Measurements from ENCODE around the gene TRERF1. TPM values are rescaled to one million over a fixed set of nuclear protein-coding genes. Genes with fewer than 3 reads are reported as not detected.

Gene TRERF1
- polyA plus RNA-seq, 1 experiment: 3.5 TPM

DNA sequence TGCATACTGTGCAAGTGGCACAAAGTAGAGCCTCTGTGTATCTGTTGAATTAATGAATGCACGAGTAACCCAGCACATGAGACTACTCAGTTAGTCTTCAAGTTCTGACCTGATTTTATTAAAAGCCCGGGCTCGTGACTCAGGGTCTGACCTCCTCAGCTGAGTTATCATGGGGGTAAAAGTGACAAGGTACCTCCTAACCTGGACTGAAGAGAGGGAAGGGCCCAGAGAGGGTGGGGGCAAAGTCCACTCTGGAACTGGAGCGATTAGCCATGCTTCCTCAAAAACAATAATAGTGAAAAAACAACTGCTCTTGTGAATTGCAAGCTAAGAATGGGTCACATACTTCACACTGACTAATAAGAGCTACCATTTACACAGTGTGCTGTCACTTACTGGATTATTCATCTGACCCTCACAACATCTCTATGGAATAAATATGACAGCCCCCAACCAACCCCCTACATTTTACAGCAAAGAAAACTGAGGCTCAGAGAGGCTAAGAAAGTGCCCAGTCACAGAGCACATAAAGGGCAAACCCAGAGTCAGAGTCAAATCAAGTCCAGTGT lies 26.7 kb downstream of the TRERF1 start:
- H3K36me3 ChIP-seq (ENCODE audit: control insufficient read depth, insufficient read depth, low read length): no peaks in the 10 kb centered on the region; the same call in 1 of the 2 replicates
- CTCF ChIA-PET: interaction anchor here (0.8 to 1.4 kb wide), 3 partner anchors 9 to 124 kb away, joined by 3 to 8 read pairs (median 3); no protein-coding TSS in a partner anchor
- DNase-seq (ENCODE audit: low read depth): no peak
- POLR2A ChIA-PET: no interaction called here
- no peak overlapping the region for H3K4me3 ChIP-seq (ENCODE audit: low read depth, low read length)
- H3K27me3 ChIP-seq (ENCODE audit: control insufficient read depth, insufficient read depth, low read length): no peaks in the 10 kb centered on the region
- TF ChIP-seq, protein P1, sequence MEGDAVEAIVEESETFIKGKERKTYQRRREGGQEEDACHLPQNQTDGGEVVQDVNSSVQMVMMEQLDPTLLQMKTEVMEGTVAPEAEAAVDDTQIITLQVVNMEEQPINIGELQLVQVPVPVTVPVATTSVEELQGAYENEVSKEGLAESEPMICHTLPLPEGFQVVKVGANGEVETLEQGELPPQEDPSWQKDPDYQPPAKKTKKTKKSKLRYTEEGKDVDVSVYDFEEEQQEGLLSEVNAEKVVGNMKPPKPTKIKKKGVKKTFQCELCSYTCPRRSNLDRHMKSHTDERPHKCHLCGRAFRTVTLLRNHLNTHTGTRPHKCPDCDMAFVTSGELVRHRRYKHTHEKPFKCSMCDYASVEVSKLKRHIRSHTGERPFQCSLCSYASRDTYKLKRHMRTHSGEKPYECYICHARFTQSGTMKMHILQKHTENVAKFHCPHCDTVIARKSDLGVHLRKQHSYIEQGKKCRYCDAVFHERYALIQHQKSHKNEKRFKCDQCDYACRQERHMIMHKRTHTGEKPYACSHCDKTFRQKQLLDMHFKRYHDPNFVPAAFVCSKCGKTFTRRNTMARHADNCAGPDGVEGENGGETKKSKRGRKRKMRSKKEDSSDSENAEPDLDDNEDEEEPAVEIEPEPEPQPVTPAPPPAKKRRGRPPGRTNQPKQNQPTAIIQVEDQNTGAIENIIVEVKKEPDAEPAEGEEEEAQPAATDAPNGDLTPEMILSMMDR (IDR thresholded peaks at IDR 0.05; ENCODE audit: insufficient read depth, low read depth, low read length): no peak

- Histone ChIP-seq H3K27me3 (ENCODE audit: control insufficient read depth, insufficient read depth, low read length) (no peaks in the 10 kb centered on the region), H3K36me3 (ENCODE audit: control insufficient read depth, insufficient read depth, low read length) (no peaks in the 10 kb centered on the region; the same call in 1 of the 2 replicates), H3K4me3 (ENCODE audit: low read depth, low read length) (no peak overlapping the region)
- DNase-seq (ENCODE audit: low read depth): no peak
- ChIA-PET CTCF (interaction anchor here (1.0 to 1.1 kb wide), 2 partner anchors 12 to 73 kb away, joined by 3 to 4 read pairs; no protein-coding TSS in a partner anchor), POLR2A (no interaction called here)
- TF ChIP-seq, protein P1 (IDR thresholded peaks at IDR 0.05; ENCODE audit: insufficient read depth, low read depth, low read length): no peak
These were observed 28.5 kb downstream of the TRERF1 start for GRCh38 chr6:42423244-42423643.

DNA sequence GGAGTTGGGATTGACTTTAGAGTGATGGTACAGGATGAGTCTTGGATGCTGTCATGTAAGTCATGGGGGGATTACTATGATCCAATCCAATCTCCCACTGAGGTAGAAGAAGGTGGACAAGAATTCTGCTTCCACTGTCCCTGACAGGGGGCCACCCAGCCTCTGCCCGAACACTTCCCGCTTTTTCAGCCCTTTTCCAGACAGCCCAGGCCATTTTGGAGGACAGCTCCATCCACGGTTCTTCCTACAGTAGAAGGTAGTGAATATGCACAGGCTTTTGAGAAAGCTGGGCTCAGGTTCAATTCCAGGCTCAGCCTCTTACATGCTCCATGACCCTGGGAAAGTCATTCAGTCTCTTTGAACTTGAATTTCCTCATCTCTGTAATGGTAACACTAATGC lies 31.0 kb downstream of the TRERF1 start:
- POLR2A ChIA-PET: no interaction called here
- no peaks in the 10 kb centered on the region; the same call in 1 of the 2 replicates for H3K36me3 ChIP-seq (ENCODE audit: control insufficient read depth, insufficient read depth, low read length)
- CTCF ChIA-PET: interaction anchor here (1.5 kb wide), 1 partner anchor 11 kb away, joined by 3 read pairs; no protein-coding TSS in a partner anchor
- no peak overlapping the region for H3K4me3 ChIP-seq (ENCODE audit: low read depth, low read length)
- H3K27me3 ChIP-seq (ENCODE audit: control insufficient read depth, insufficient read depth, low read length): no peaks in the 10 kb centered on the region
- TF ChIP-seq, protein P1 (IDR thresholded peaks at IDR 0.05; ENCODE audit: insufficient read depth, low read depth, low read length): no peak
- DNase-seq (ENCODE audit: low read depth): no peak

DNA sequence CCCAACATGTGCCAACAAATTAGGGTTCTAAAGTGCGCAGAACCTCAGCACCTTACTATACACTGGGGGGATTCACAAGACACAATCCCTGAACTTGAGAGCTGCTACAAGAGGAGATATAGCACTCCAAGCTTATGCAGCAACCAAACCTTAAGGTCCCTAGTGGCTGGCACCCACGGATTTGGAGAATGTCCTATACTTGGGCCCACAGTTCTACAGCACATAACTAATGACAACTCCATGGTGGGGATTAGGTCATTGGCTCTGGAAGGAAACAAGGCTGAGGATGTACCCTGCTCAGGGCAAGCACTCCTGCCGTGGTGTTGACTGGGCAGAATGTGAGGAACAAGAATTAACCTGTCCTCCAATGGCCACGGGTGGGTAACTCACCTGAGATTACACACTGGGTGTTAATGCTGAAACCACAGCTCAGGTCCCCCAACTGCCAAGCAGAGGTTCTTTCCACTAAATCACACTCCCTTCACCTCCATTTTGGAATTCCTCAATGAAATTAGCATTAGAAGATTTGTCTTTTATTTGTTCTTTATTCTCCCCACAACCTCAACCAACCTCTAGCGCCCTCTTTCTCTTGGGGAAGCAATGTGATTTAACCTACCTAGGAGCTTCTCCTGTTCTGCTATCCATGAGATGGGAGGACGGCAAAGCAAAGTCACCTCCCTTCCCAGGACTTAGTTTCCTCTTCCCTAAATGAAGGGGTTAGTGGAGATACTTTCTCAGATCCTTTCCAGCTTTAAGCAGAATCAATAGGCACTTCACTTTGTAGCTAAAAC lies 32.0 kb downstream of the TRERF1 start:
- CTCF ChIA-PET: interaction anchor here (0.9 to 1.5 kb wide), 2 partner anchors 8 to 12 kb away, joined by 3 to 4 read pairs; no protein-coding TSS in a partner anchor

More for the DNA sequence above, 32.0 kb downstream of the TRERF1 start:
- TF ChIP-seq, protein P1 (IDR thresholded peaks at IDR 0.05; ENCODE audit: insufficient read depth, low read depth, low read length): no peak
- no peak overlapping the region for H3K4me3 ChIP-seq (ENCODE audit: low read depth, low read length)
- POLR2A ChIA-PET: no interaction called here
- DNase-seq (ENCODE audit: low read depth): no peak
- no peaks in the 10 kb centered on the region; the same call in 1 of the 2 replicates for H3K36me3 ChIP-seq (ENCODE audit: control insufficient read depth, insufficient read depth, low read length)
- no peaks in the 10 kb centered on the region for H3K27me3 ChIP-seq (ENCODE audit: control insufficient read depth, insufficient read depth, low read length)
